HEK293 (cell line): Measurements from ENCODE around the gene PTGDR.

ENCODE experiments used
- CTCF ChIA-PET: fragments of 350-600 bp; formaldehyde crosslinking; extraction: SDS; loops from one replicate; lab custom pipeline; 2021; ENCODE audit warnings: antibody characterized with exemption; lab: Yijun Ruan, JAX
- POLR2A ChIA-PET: fragments of 300-600 bp; formaldehyde crosslinking; extraction: SDS; loops from one replicate; lab custom pipeline; 2020; ENCODE audit warnings: antibody characterized with exemption, inconsistent platforms; lab: Yijun Ruan, JAX
- H3K27ac ChIP-seq: fragments of 200-500 bp; sonication (Bioruptor generic); 2 replicates; pipeline ENCODE4 v1.5.1; 2014; ENCODE audit warnings: low read depth, low read length, control low read depth, inconsistent platforms; ENCODE audit errors: extremely low read depth
- H3K36me3 ChIP-seq, 2 experiments: fragments of 200-500 bp in 1 of 2; sonication (Bioruptor generic) in 1 of 2; 1 replicate in 1 of 2; 2 replicates in 1 of 2; pipeline ENCODE4 v1.5.1; 2014 to 2017; ENCODE audit warnings: inconsistent platforms in 2 of 2, low read length in 2 of 2; ENCODE audit not compliant: control insufficient read depth in 2 of 2, insufficient read depth in 1 of 2
- H3K4me1 ChIP-seq: fragments of 200-500 bp; sonication (Bioruptor generic); 2 replicates; pipeline ENCODE4 v1.5.1; 2014; ENCODE audit warnings: mild to moderate bottlenecking, low read length, inconsistent platforms; ENCODE audit not compliant: control insufficient read depth, insufficient read depth
- H3K4me3 ChIP-seq: 2 replicates; pipeline ENCODE4 v1.5.1; 2011; ENCODE audit warnings: low read depth, mild to moderate bottlenecking, control low read depth, low read length, moderate library complexity
- H3K9me3 ChIP-seq: fragments of 200-500 bp; sonication (Bioruptor generic); 2 replicates; pipeline ENCODE4 v1.5.1; 2014; ENCODE audit warnings: low read depth, low read length, inconsistent platforms; ENCODE audit not compliant: control insufficient read depth, insufficient read depth
- FEZF1 ChIP-seq: fragments of 450-650 bp; formaldehyde crosslinking; IDR thresholded peaks from 2 replicates; pipeline ENCODE4 v1.5.1; 2016; ENCODE audit warnings: missing biosample characterization, missing genetic modification characterization
- PRDM1 ChIP-seq: fragments of 450-650 bp; formaldehyde crosslinking; IDR thresholded peaks from 2 replicates; pipeline ENCODE4; 2016; ENCODE audit warnings: missing biosample characterization, missing genetic modification characterization
- SALL2 ChIP-seq: fragments of 450-650 bp; formaldehyde crosslinking; IDR thresholded peaks from 2 replicates; pipeline ENCODE4 v1.5.0; 2017; ENCODE audit warnings: missing biosample characterization, mild to moderate bottlenecking, missing genetic modification characterization, borderline replicate concordance
- SETDB1 ChIP-seq: IDR thresholded peaks from one replicate; pipeline ENCODE4 v1.6.1; 2017; ENCODE audit warnings: mild to moderate bottlenecking, low read length, moderate library complexity, mixed read lengths; ENCODE audit not compliant: insufficient read length
- TSHZ1 ChIP-seq: fragments of 450-650 bp; formaldehyde crosslinking; IDR thresholded peaks from 2 replicates; pipeline ENCODE4 v1.5.1; 2016; ENCODE audit warnings: missing biosample characterization, missing genetic modification characterization, borderline replicate concordance
- ZBTB11 ChIP-seq: fragments of 450-650 bp; formaldehyde crosslinking; conservative IDR thresholded peaks from 2 replicates; pipeline ENCODE4 v1.5.1; 2016; ENCODE audit warnings: low read depth, missing biosample characterization, missing genetic modification characterization
- ZBTB26 ChIP-seq: fragments of 450-650 bp; formaldehyde crosslinking; optimal IDR thresholded peaks from 2 replicates; pipeline ENCODE3; 2016; ENCODE audit warnings: missing biosample characterization, mild to moderate bottlenecking, missing genetic modification characterization
- ZFP37 ChIP-seq: fragments of 450-650 bp; formaldehyde crosslinking; IDR thresholded peaks from 2 replicates; pipeline ENCODE4 v1.5.1; 2016; ENCODE audit warnings: missing biosample characterization, missing genetic modification characterization
- ZFP41 ChIP-seq: fragments of 450-650 bp; formaldehyde crosslinking; IDR thresholded peaks from 2 replicates; pipeline ENCODE4 v1.5.1; 2016; ENCODE audit warnings: missing biosample characterization, missing genetic modification characterization, borderline replicate concordance
- ZNF10 ChIP-seq: fragments of 450-650 bp; formaldehyde crosslinking; IDR thresholded peaks from 2 replicates; pipeline ENCODE4 v1.5.1; 2017; ENCODE audit warnings: missing biosample characterization, missing genetic modification characterization
- ZNF174 ChIP-seq: fragments of 450-650 bp; formaldehyde crosslinking; IDR thresholded peaks from 2 replicates; pipeline ENCODE4 v1.5.0; 2017; ENCODE audit warnings: missing biosample characterization, mild to moderate bottlenecking, missing genetic modification characterization
- ZNF214 ChIP-seq: fragments of 450-650 bp; formaldehyde crosslinking; IDR thresholded peaks from 2 replicates; pipeline ENCODE4 v1.5.1; 2017; ENCODE audit warnings: missing biosample characterization, mild to moderate bottlenecking, missing genetic modification characterization, borderline replicate concordance
- ZNF239 ChIP-seq: fragments of 450-650 bp; formaldehyde crosslinking; IDR thresholded peaks from 2 replicates; pipeline ENCODE4 v1.5.1; 2016; ENCODE audit warnings: missing biosample characterization, missing genetic modification characterization
- ZNF341 ChIP-seq: fragments of 450-650 bp; formaldehyde crosslinking; IDR thresholded peaks from 2 replicates; pipeline ENCODE4; 2016; ENCODE audit warnings: low read depth, missing biosample characterization, missing genetic modification characterization
- ZNF549 ChIP-seq: fragments of 450-650 bp; IDR thresholded peaks from 2 replicates; pipeline ENCODE4 v1.5.1; 2018; ENCODE audit warnings: missing biosample characterization, missing genetic modification characterization, mild to moderate bottlenecking, inconsistent platforms, moderate library complexity
- ZNF624 ChIP-seq: fragments of 450-650 bp; formaldehyde crosslinking; IDR thresholded peaks from 2 replicates; pipeline ENCODE4 v1.5.1; 2017; ENCODE audit warnings: missing biosample characterization, missing genetic modification characterization
- ZNF639 ChIP-seq: fragments of 450-650 bp; formaldehyde crosslinking; IDR thresholded peaks from 2 replicates; pipeline ENCODE4 v1.5.1; 2016; ENCODE audit warnings: missing biosample characterization, missing genetic modification characterization
- ZNF664 ChIP-seq: fragments of 450-650 bp; formaldehyde crosslinking; IDR thresholded peaks from 2 replicates; pipeline ENCODE4 v1.5.1; 2016; ENCODE audit warnings: missing biosample characterization, missing genetic modification characterization
- ZSCAN30 ChIP-seq: fragments of 450-650 bp; IDR thresholded peaks from 2 replicates; pipeline ENCODE4 v1.5.1; 2018; ENCODE audit warnings: missing biosample characterization, mild to moderate bottlenecking, missing genetic modification characterization, moderate library complexity

PTGDR gene

GRCh38 chr14:52241087-52241793 is 26.3 kb upstream of the PTGDR start (continued):
- TF ChIP-seq SALL2 (tag by site-specific recombination) (no peak), PRDM1 (tag by site-specific recombination) (no peak), FEZF1 (tag by site-specific recombination) (no peak), ZFP41 (tag by site-specific recombination) (no peak), ZNF239 (tag by site-specific recombination) (no peak)

- Histone ChIP-seq H3K4me1 (peaks cover 11% of the 10 kb centered on the region; the same call in 1 of the 2 replicates), H3K4me3 (no peak overlapping the region), H3K27ac (no peak overlapping the region), H3K36me3 (no peaks in the 10 kb centered on the region), H3K9me3 (no peaks in the 10 kb centered on the region)
- CTCF ChIA-PET: no interaction called here
- POLR2A ChIA-PET: no interaction called here
- no peak for TF ChIP-seq ZFP37 (tag by site-specific recombination)
- TF ChIP-seq ZSCAN30 (tag by site-specific recombination): no peak
- TF ChIP-seq ZNF664 (tag by site-specific recombination): no peak
- TF ChIP-seq ZNF174 (tag by site-specific recombination): no peak
- TF ChIP-seq ZBTB11 (tag by site-specific recombination): no peak
- no peak for TF ChIP-seq ZNF639 (tag by site-specific recombination)
- no peak for TF ChIP-seq ZNF624 (tag by site-specific recombination)
- TF ChIP-seq TSHZ1 (tag by site-specific recombination): no peak
- no peak for TF ChIP-seq ZNF214
- no peak for TF ChIP-seq ZNF10
- no peak for TF ChIP-seq SETDB1
- TF ChIP-seq ZNF341 (tag by site-specific recombination): no peak
- TF ChIP-seq ZBTB26 (tag by site-specific recombination): no peak
- TF ChIP-seq ZNF549 (tag by site-specific recombination): no peak
These were observed 23.2 kb upstream of the PTGDR start for GRCh38 chr14:52244328-52244727.
